HEK293 (cell line): ENCODE results near the gene ELOVL1.

Experiments
- CTCF ChIA-PET: fragments of 350-600 bp; formaldehyde crosslinking; extraction: SDS; loops from one replicate; lab custom pipeline; 2021; ENCODE audit warnings: antibody characterized with exemption; lab: Yijun Ruan, JAX
- POLR2A ChIA-PET: fragments of 300-600 bp; formaldehyde crosslinking; extraction: SDS; loops from one replicate; lab custom pipeline; 2020; ENCODE audit warnings: antibody characterized with exemption, inconsistent platforms; lab: Yijun Ruan, JAX
- H3K27ac ChIP-seq: fragments of 200-500 bp; sonication (Bioruptor generic); 2 replicates; pipeline ENCODE4 v1.5.1; 2014; ENCODE audit warnings: low read depth, low read length, control low read depth, inconsistent platforms; ENCODE audit errors: extremely low read depth
- H3K36me3 ChIP-seq, 2 experiments: fragments of 200-500 bp in 1 of 2; sonication (Bioruptor generic) in 1 of 2; 1 replicate in 1 of 2; 2 replicates in 1 of 2; pipeline ENCODE4 v1.5.1; 2014 to 2017; ENCODE audit warnings: inconsistent platforms in 2 of 2, low read length in 2 of 2; ENCODE audit not compliant: control insufficient read depth in 2 of 2, insufficient read depth in 1 of 2
- H3K4me1 ChIP-seq: fragments of 200-500 bp; sonication (Bioruptor generic); 2 replicates; pipeline ENCODE4 v1.5.1; 2014; ENCODE audit warnings: mild to moderate bottlenecking, low read length, inconsistent platforms; ENCODE audit not compliant: control insufficient read depth, insufficient read depth
- H3K4me3 ChIP-seq: 2 replicates; pipeline ENCODE4 v1.5.1; 2011; ENCODE audit warnings: low read depth, mild to moderate bottlenecking, control low read depth, low read length, moderate library complexity
- H3K9me3 ChIP-seq: fragments of 200-500 bp; sonication (Bioruptor generic); 2 replicates; pipeline ENCODE4 v1.5.1; 2014; ENCODE audit warnings: low read depth, low read length, inconsistent platforms; ENCODE audit not compliant: control insufficient read depth, insufficient read depth
- GLI2 ChIP-seq: fragments of 450-650 bp; formaldehyde crosslinking; IDR thresholded peaks from 2 replicates; pipeline ENCODE4; 2017; ENCODE audit warnings: missing biosample characterization, missing genetic modification characterization, low read depth, borderline replicate concordance
- KLF1 ChIP-seq: fragments of 450-650 bp; formaldehyde crosslinking; IDR thresholded peaks from 2 replicates; pipeline ENCODE4 v1.5.1; 2016; ENCODE audit warnings: missing biosample characterization, missing genetic modification characterization
- ZBTB1 ChIP-seq: fragments of 450-650 bp; formaldehyde crosslinking; IDR thresholded peaks from 2 replicates; pipeline ENCODE4 v1.5.1; 2016; ENCODE audit warnings: missing biosample characterization, missing genetic modification characterization
- ZBTB8A ChIP-seq: fragments of 450-650 bp; formaldehyde crosslinking; IDR thresholded peaks from 2 replicates; pipeline ENCODE4 v1.5.1; 2016; ENCODE audit warnings: missing biosample characterization, missing genetic modification characterization
- ZNF140 ChIP-seq: fragments of 450-650 bp; formaldehyde crosslinking; IDR thresholded peaks from 2 replicates; pipeline ENCODE4 v1.5.1; 2016; ENCODE audit warnings: missing biosample characterization, missing genetic modification characterization
- ZNF174 ChIP-seq: fragments of 450-650 bp; formaldehyde crosslinking; IDR thresholded peaks from 2 replicates; pipeline ENCODE4 v1.5.0; 2017; ENCODE audit warnings: missing biosample characterization, mild to moderate bottlenecking, missing genetic modification characterization
- ZNF324 ChIP-seq: fragments of 450-650 bp; formaldehyde crosslinking; IDR thresholded peaks from 2 replicates; pipeline ENCODE4 v1.5.1; 2016; ENCODE audit warnings: missing biosample characterization, missing genetic modification characterization
- ZNF335 ChIP-seq: fragments of 450-650 bp; formaldehyde crosslinking; conservative IDR thresholded peaks from 2 replicates; pipeline ENCODE4 v1.5.1; 2016; ENCODE audit warnings: missing biosample characterization, missing genetic modification characterization
- ZNF423 ChIP-seq: fragments of 450-650 bp; formaldehyde crosslinking; IDR thresholded peaks from 2 replicates; pipeline ENCODE4 v1.5.1; 2016; ENCODE audit warnings: missing biosample characterization, missing genetic modification characterization
- ZNF433 ChIP-seq: fragments of 450-650 bp; formaldehyde crosslinking; IDR thresholded peaks from 2 replicates; pipeline ENCODE4 v1.5.1; 2016; ENCODE audit warnings: missing biosample characterization, missing genetic modification characterization, low read depth
- ZNF514 ChIP-seq: fragments of 450-650 bp; formaldehyde crosslinking; IDR thresholded peaks from 2 replicates; pipeline ENCODE4 v1.5.1; 2016; ENCODE audit warnings: missing biosample characterization, missing genetic modification characterization
- ZNF544 ChIP-seq: fragments of 450-650 bp; formaldehyde crosslinking; IDR thresholded peaks from 2 replicates; pipeline ENCODE4 v1.5.0; 2017; ENCODE audit warnings: missing biosample characterization, missing genetic modification characterization
- ZNF654 ChIP-seq: fragments of 450-650 bp; formaldehyde crosslinking; IDR thresholded peaks from 2 replicates; pipeline ENCODE4 v1.5.1; 2016; ENCODE audit warnings: low read depth, missing biosample characterization, missing genetic modification characterization
- TF ChIP-seq, protein P1 (sequence below): fragments of 450-650 bp; formaldehyde crosslinking; IDR thresholded peaks from 2 replicates; pipeline ENCODE4 v1.5.1; 2016; ENCODE audit warnings: missing biosample characterization, missing genetic modification characterization
- TF ChIP-seq, protein P2 (sequence below): fragments of 450-650 bp; formaldehyde crosslinking; IDR thresholded peaks from 2 replicates; pipeline ENCODE4 v1.5.1; 2016; ENCODE audit warnings: missing biosample characterization, missing genetic modification characterization
- TF ChIP-seq, protein P3 (sequence below): fragments of 450-650 bp; IDR thresholded peaks from 2 replicates; pipeline ENCODE4 v1.5.1; 2018; ENCODE audit warnings: missing biosample characterization, mild to moderate bottlenecking, missing genetic modification characterization

ELOVL1 gene

DNA sequence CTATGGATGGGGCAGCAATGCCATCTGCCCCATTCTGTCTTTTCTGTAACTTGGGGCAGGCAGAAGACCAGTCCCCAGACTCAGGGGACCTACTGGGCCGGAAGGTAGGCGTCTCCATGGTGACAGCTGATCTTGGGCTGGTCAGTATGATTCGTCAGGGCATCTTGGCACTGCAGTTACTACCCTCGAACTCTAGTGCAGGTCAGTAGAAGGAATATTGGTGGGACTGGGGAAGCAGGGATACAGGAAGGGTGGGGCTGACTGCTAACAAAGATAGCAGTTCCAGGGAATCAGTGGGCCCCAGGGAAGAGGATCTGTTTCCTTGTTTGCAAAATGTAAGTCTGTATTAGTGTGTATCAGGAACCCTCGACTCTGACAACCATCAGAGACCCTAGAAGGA lies 48.1 kb upstream of the ELOVL1 start:
- TF ChIP-seq GLI2 (tag by site-specific recombination) (no peak), KLF1 (tag by site-specific recombination) (no peak), ZNF423 (tag by site-specific recombination) (no peak), ZNF140 (tag by site-specific recombination) (no peak), ZBTB1 (no peak), ZNF174 (tag by site-specific recombination) (no peak)
- TF ChIP-seq, protein P1, sequence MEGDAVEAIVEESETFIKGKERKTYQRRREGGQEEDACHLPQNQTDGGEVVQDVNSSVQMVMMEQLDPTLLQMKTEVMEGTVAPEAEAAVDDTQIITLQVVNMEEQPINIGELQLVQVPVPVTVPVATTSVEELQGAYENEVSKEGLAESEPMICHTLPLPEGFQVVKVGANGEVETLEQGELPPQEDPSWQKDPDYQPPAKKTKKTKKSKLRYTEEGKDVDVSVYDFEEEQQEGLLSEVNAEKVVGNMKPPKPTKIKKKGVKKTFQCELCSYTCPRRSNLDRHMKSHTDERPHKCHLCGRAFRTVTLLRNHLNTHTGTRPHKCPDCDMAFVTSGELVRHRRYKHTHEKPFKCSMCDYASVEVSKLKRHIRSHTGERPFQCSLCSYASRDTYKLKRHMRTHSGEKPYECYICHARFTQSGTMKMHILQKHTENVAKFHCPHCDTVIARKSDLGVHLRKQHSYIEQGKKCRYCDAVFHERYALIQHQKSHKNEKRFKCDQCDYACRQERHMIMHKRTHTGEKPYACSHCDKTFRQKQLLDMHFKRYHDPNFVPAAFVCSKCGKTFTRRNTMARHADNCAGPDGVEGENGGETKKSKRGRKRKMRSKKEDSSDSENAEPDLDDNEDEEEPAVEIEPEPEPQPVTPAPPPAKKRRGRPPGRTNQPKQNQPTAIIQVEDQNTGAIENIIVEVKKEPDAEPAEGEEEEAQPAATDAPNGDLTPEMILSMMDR, result no peak
- TF ChIP-seq, protein P2, sequence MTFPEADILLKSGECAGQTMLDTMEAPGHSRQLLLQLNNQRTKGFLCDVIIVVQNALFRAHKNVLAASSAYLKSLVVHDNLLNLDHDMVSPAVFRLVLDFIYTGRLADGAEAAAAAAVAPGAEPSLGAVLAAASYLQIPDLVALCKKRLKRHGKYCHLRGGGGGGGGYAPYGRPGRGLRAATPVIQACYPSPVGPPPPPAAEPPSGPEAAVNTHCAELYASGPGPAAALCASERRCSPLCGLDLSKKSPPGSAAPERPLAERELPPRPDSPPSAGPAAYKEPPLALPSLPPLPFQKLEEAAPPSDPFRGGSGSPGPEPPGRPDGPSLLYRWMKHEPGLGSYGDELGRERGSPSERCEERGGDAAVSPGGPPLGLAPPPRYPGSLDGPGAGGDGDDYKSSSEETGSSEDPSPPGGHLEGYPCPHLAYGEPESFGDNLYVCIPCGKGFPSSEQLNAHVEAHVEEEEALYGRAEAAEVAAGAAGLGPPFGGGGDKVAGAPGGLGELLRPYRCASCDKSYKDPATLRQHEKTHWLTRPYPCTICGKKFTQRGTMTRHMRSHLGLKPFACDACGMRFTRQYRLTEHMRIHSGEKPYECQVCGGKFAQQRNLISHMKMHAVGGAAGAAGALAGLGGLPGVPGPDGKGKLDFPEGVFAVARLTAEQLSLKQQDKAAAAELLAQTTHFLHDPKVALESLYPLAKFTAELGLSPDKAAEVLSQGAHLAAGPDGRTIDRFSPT (tag by site-specific recombination), result no peak
- TF ChIP-seq, protein P3, sequence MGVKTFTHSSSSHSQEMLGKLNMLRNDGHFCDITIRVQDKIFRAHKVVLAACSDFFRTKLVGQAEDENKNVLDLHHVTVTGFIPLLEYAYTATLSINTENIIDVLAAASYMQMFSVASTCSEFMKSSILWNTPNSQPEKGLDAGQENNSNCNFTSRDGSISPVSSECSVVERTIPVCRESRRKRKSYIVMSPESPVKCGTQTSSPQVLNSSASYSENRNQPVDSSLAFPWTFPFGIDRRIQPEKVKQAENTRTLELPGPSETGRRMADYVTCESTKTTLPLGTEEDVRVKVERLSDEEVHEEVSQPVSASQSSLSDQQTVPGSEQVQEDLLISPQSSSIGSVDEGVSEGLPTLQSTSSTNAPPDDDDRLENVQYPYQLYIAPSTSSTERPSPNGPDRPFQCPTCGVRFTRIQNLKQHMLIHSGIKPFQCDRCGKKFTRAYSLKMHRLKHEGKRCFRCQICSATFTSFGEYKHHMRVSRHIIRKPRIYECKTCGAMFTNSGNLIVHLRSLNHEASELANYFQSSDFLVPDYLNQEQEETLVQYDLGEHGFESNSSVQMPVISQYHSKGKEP (tag by site-specific recombination), result no peak
- H3K4me3 ChIP-seq, result no peak overlapping the region
- no peaks in the 10 kb centered on the region for H3K9me3 ChIP-seq
- no peak overlapping the region for H3K27ac ChIP-seq
- CTCF ChIA-PET, result interaction anchor here (0.7 to 6.5 kb wide), 7 partner anchors 10 to 1290 kb away, joined by 3 to 110 read pairs (median 9); partner anchors contain the start of genes CDC20 and ELOVL1
- POLR2A ChIA-PET, result no interaction called here
- peaks cover 10 to 68% of the 10 kb centered on the region in 2 experiments for H3K36me3 ChIP-seq
- H3K4me1 ChIP-seq, result no peaks in the 10 kb centered on the region

DNA sequence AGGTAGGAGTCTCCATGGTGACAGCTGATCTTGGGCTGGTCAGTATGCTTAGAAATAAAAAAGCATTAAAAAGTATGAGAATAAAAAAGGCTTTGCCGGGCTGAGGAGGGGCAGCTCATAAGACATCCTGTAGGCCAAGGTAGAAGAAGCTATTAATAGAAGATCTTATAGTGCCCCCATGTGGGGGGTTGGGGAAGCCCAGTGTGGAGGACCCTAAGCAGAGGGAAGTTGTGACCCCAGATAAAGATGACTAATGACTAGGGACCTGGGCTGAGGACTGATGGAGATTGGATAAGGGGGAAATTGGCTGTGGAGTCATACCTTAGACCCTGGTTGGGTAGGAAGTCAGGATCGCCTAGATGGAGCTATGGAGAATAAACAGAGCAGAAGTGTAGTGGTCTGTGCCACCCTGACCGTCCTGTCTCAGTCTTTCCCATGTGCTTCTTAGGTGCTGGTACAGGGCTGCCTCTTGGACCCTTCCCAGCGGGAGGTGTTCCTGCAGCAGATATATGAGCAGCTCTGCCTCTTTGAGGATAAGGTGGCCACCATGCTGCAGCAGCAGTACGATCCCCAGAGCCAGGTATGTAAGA lies 46.9 kb upstream of the ELOVL1 start:
- no peak overlapping the region for H3K27ac ChIP-seq
- CTCF ChIA-PET, result interaction anchor here (0.6 to 6.5 kb wide), 31 partner anchors 8 to 520 kb away, joined by 3 to 110 read pairs (median 4); partner anchors contain the start of genes CDC20, CFAP57, EBNA1BP2 and ELOVL1
- no peaks in the 10 kb centered on the region for H3K4me1 ChIP-seq
- TF ChIP-seq ZNF335 (tag by site-specific recombination), result peak; percentile 43; the same call in 1 of the 2 replicates
- no peak for TF ChIP-seq ZNF514 (tag by site-specific recombination)
- TF ChIP-seq ZBTB8A (tag by site-specific recombination), result peak; percentile 34
- no peak for TF ChIP-seq ZNF544
- no peak for TF ChIP-seq ZNF433
- no peak for TF ChIP-seq ZNF324 (tag by site-specific recombination)
- TF ChIP-seq, protein P1, result peak; percentile 45; the same call in 1 of the 2 replicates
- peak; percentile 63 for TF ChIP-seq ZNF654 (tag by site-specific recombination)
- H3K4me3 ChIP-seq, result no peak overlapping the region
- POLR2A ChIA-PET, result interaction anchor here (0.6 to 1.9 kb wide), 6 partner anchors 9 to 569 kb away, joined by 3 to 15 read pairs (median 4); partner anchors contain the start of genes CDC20, ELOVL1 and ZNF691
- no peaks in the 10 kb centered on the region for H3K9me3 ChIP-seq
- H3K36me3 ChIP-seq, result peaks cover 10 to 60% of the 10 kb centered on the region in 2 experiments
